ENCODE results near the gene COMMD10. TPM values are rescaled to one million over a fixed set of nuclear protein-coding genes. Genes with fewer than 3 reads are reported as not detected.

The COMMD10 gene
- total RNA-seq, 4 donors from 2014 or later = 18.4 to 50.6 (median 22.7) TPM

GRCh38 chr5:116271446-116272025 lies 186.7 kb downstream of the COMMD10 start:
- WGBS = 88% methylated on average over 2 of the region's 2 CpGs
- no peak overlapping the region for H3K27ac ChIP-seq

GRCh38 chr5:116272281-116272941 lies 187.6 kb downstream of the COMMD10 start:
- H3K9me3 ChIP-seq = peaks cover 10% of the 10 kb centered on the region
- H3K36me3 ChIP-seq = no peaks in the 10 kb centered on the region
- TF ChIP-seq POLR2AphosphoS5 (IDR thresholded peaks at IDR 0.05) (no peak), POLR2A (IDR thresholded peaks at IDR 0.05) (no peak), EP300 (IDR thresholded peaks at IDR 0.05) (no peak)
- H3K27me3 ChIP-seq = no peaks in the 10 kb centered on the region
- DNase-seq (ENCODE audit: low spot score in 2 of 2) = no peak
- WGBS = 67% methylated on average over 5 of the region's 5 CpGs
- no peak overlapping the region for H3K4me3 ChIP-seq
- no peaks in the 10 kb centered on the region for H3K4me1 ChIP-seq
- H3K27ac ChIP-seq = no peak overlapping the region

More at GRCh38 chr5:116271446-116272025, 186.7 kb downstream of the COMMD10 start:
- Histone ChIP-seq H3K27me3 (no peaks in the 10 kb centered on the region), H3K36me3 (no peaks in the 10 kb centered on the region), H3K4me3 (no peak overlapping the region), H3K9me3 (peaks cover 4% of the 10 kb centered on the region), H3K4me1 (no peaks in the 10 kb centered on the region)
- DNase-seq (ENCODE audit: low spot score in 2 of 2) = no peak
- TF ChIP-seq POLR2A (IDR thresholded peaks at IDR 0.05) (no peak), EP300 (IDR thresholded peaks at IDR 0.05) (no peak), CTCF (IDR thresholded peaks at IDR 0.05) (no peak), POLR2AphosphoS5 (IDR thresholded peaks at IDR 0.05) (no peak)

GRCh38 chr5:116273448-116274242 lies 188.8 kb downstream of the COMMD10 start:
- Histone ChIP-seq H3K4me3 (no peak overlapping the region), H3K9me3 (peaks cover 16% of the 10 kb centered on the region), H3K36me3 (no peaks in the 10 kb centered on the region), H3K27ac (no peak overlapping the region), H3K4me1 (no peaks in the 10 kb centered on the region), H3K27me3 (no peaks in the 10 kb centered on the region)
- WGBS = 35% methylated on average over 1 of the region's 1 CpG
- no peak for TF ChIP-seq POLR2A (IDR thresholded peaks at IDR 0.05)
- no peak for TF ChIP-seq EP300 (IDR thresholded peaks at IDR 0.05)
- TF ChIP-seq CTCF (IDR thresholded peaks at IDR 0.05) = no peak
- TF ChIP-seq POLR2AphosphoS5 (IDR thresholded peaks at IDR 0.05) = no peak
- no peak for DNase-seq (ENCODE audit: low spot score in 2 of 2)

- no peak for TF ChIP-seq POLR2AphosphoS5 (IDR thresholded peaks at IDR 0.05)
- TF ChIP-seq POLR2A (IDR thresholded peaks at IDR 0.05) = no peak
- TF ChIP-seq EP300 (IDR thresholded peaks at IDR 0.05) = no peak
Measured at GRCh38 chr5:116274251-116274650, 189.4 kb downstream of the COMMD10 start.

GRCh38 chr5:116275282-116275681 lies 190.5 kb downstream of the COMMD10 start:
- H3K4me1 ChIP-seq = no peaks in the 10 kb centered on the region
- H3K36me3 ChIP-seq = no peaks in the 10 kb centered on the region
- 97% methylated on average over 3 of the region's 3 CpGs for WGBS
- H3K4me3 ChIP-seq = no peak overlapping the region
- TF ChIP-seq EP300 (IDR thresholded peaks at IDR 0.05) (no peak), POLR2AphosphoS5 (IDR thresholded peaks at IDR 0.05) (no peak), POLR2A (IDR thresholded peaks at IDR 0.05) (no peak)
- no peak overlapping the region for H3K27ac ChIP-seq
- peaks cover 20% of the 10 kb centered on the region for H3K9me3 ChIP-seq
- no peak for DNase-seq (ENCODE audit: low spot score in 2 of 2)
- H3K27me3 ChIP-seq = no peaks in the 10 kb centered on the region

More at GRCh38 chr5:116274251-116274650, 189.4 kb downstream of the COMMD10 start:
- no peak overlapping the region for H3K4me3 ChIP-seq
- H3K27ac ChIP-seq = no peak overlapping the region
- H3K36me3 ChIP-seq = no peaks in the 10 kb centered on the region
- H3K4me1 ChIP-seq = no peaks in the 10 kb centered on the region
- 95% methylated on average over 1 of the region's 1 CpG for WGBS
- peaks cover 20% of the 10 kb centered on the region for H3K9me3 ChIP-seq
- H3K27me3 ChIP-seq = no peaks in the 10 kb centered on the region
- no peak for DNase-seq (ENCODE audit: low spot score in 2 of 2)

GRCh38 chr5:116276952-116277351 lies 192.1 kb downstream of the COMMD10 start:
- Histone ChIP-seq H3K27me3 (no peaks in the 10 kb centered on the region), H3K4me3 (no peak overlapping the region), H3K36me3 (no peaks in the 10 kb centered on the region), H3K9me3 (peaks cover 20% of the 10 kb centered on the region), H3K4me1 (no peaks in the 10 kb centered on the region), H3K27ac (no peak overlapping the region)
- TF ChIP-seq POLR2A (IDR thresholded peaks at IDR 0.05) = no peak
- TF ChIP-seq POLR2AphosphoS5 (IDR thresholded peaks at IDR 0.05) = no peak
- TF ChIP-seq CTCF (IDR thresholded peaks at IDR 0.05) = no peak
- no peak for TF ChIP-seq EP300 (IDR thresholded peaks at IDR 0.05)
- DNase-seq (ENCODE audit: low spot score in 2 of 2) = no peak
